Effector memory CD4-positive, alpha-beta T cell (primary cell): ENCODE data around the gene HECTD4.
A peak's percentile ranks its signal among the peaks of the same experiment; 100 is the strongest.
"Not testable (repeated sequence)": the region's sequence is repeated elsewhere in the genome, so short reads cannot be mapped to it uniquely, and the experiment has no call there.

Experiments
- DNase-seq, 3 donors: peaks; one replicate each; pipeline ENCODE4 v3.0.0-alpha.2; 2020
- H3K27ac ChIP-seq: 2 replicates; pipeline ENCODE4 v1.7.0; 2013; ENCODE audit warnings: mild to moderate bottlenecking, low read length, moderate library complexity; ENCODE audit not compliant: insufficient read depth, poor library complexity, severe bottlenecking
- H3K27me3 ChIP-seq: replicated peaks from 2 replicates; pipeline ENCODE4 v1.7.0; 2013; ENCODE audit warnings: mild to moderate bottlenecking, low read length; ENCODE audit not compliant: insufficient read depth, control insufficient read depth, poor library complexity, severe bottlenecking
- H3K36me3 ChIP-seq: 2 replicates; pipeline ENCODE4 v1.7.0; 2013; ENCODE audit warnings: mild to moderate bottlenecking, low read length, moderate library complexity; ENCODE audit not compliant: control insufficient read depth, insufficient read depth
- H3K4me1 ChIP-seq: 2 replicates; pipeline ENCODE4 v1.7.0; 2013; ENCODE audit warnings: low read length, mild to moderate bottlenecking; ENCODE audit not compliant: control insufficient read depth, insufficient read depth, poor library complexity, severe bottlenecking
- H3K4me3 ChIP-seq: 2 replicates; pipeline ENCODE4 v1.7.0; 2013; ENCODE audit warnings: low read length, low read depth, mild to moderate bottlenecking; ENCODE audit not compliant: insufficient read depth, poor library complexity, severe bottlenecking
- H3K9me3 ChIP-seq: 2 replicates; pipeline ENCODE4 v1.7.0; 2013; ENCODE audit warnings: mild to moderate bottlenecking, low read length, moderate library complexity; ENCODE audit not compliant: control insufficient read depth

HECTD4 gene

GRCh38 chr12:112420740-112421139 lies 38.5 kb upstream of the HECTD4 start:
- Histone ChIP-seq H3K4me1 (peaks cover 9% of the 10 kb centered on the region), H3K36me3 (no peaks in the 10 kb centered on the region), H3K27me3 (no peaks in the 10 kb centered on the region), H3K4me3 (no peak overlapping the region), H3K27ac (no peak overlapping the region), H3K9me3 (no peaks in the 10 kb centered on the region)
- no peak for DNase-seq

GRCh38 chr12:112419297-112420133 lies 37.3 kb upstream of the HECTD4 start:
- peak in 2 of 3 donors; percentile 2 to 35 for DNase-seq
- H3K27me3 ChIP-seq: no peaks in the 10 kb centered on the region
- H3K36me3 ChIP-seq: no peaks in the 10 kb centered on the region
- H3K4me1 ChIP-seq: peaks cover 9% of the 10 kb centered on the region
- H3K27ac ChIP-seq: peak overlapping the region; percentile 95
- no peaks in the 10 kb centered on the region for H3K9me3 ChIP-seq
- peak overlapping the region; percentile 91 for H3K4me3 ChIP-seq

DNA sequence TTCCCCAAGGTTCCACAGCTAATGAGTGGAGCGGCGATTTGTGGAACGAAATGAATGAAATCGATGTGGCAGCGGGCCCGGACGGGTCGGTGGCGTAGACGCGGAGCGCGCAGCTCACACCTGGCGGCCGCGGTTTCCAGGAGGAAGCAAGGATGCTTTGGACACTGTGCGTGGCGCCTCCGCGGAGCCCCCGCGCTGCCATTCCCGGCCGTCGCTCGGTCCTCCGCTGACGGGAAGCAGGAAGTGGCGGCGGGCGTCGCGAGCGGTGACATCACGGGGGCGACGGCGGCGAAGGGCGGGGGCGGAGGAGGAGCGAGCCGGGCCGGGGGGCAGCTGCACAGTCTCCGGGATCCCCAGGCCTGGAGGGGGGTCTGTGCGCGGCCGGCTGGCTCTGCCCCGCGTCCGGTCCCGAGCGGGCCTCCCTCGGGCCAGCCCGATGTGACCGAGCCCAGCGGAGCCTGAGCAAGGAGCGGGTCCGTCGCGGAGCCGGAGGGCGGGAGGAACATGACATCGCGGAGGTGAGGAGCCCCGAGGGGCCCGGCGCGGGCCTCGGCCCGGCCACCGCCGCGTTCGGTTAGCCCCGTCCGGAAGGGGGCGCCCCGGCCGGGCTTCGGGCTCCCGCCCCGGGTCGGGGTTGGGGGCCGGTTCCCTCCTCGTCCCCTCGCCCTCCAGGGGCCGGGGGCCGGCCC lies 36.5 kb upstream of the HECTD4 start, which contains the start of gene PTPN11:
TSS of gene PTPN11 (plus strand) at position 340 of the 689 bp plus-strand sequence. CDS start at position 505, 165 bp downstream.
- Histone ChIP-seq H3K9me3 (no peaks in the 10 kb centered on the region), H3K27me3 (no peaks in the 10 kb centered on the region), H3K4me1 (peaks cover 9% of the 10 kb centered on the region), H3K27ac (peak within 1 kb of the TSS; percentile 95), H3K36me3 (no peaks in the 10 kb centered on the region), H3K4me3 (peak within 1 kb of the TSS; percentile 91)
- peak; percentile 78 to 85 (median 82) for DNase-seq

DNA sequence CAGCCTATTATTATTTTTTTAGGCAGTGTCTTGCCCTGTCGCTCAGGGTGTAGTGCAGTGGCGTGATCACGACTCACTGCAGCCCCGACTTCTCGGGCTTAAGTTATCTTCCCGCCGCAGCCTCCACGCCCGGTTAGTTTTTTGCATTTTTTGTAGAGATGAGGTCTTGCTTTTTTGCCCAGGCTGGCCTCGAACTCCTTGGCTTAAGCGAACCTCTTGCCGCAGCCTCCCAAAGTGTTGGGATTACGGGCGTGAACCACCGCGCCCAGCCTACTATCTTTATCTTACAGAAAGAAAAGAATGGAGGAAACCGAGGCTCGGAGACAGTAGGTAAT lies 36.0 kb upstream of the HECTD4 start:
- DNase-seq: no peak
- H3K9me3 ChIP-seq: no peaks in the 10 kb centered on the region
- no peaks in the 10 kb centered on the region for H3K36me3 ChIP-seq
- H3K4me3 ChIP-seq: peak overlapping the region; percentile 91
- no peaks in the 10 kb centered on the region for H3K27me3 ChIP-seq
- H3K27ac ChIP-seq: peak overlapping the region; percentile 95
- peaks cover 9% of the 10 kb centered on the region for H3K4me1 ChIP-seq

- not testable (repeated sequence) for H3K9me3 ChIP-seq, H3K36me3 ChIP-seq, H3K27ac ChIP-seq, H3K4me3 ChIP-seq, H3K4me1 ChIP-seq, DNase-seq, H3K27me3 ChIP-seq
Observed at GRCh38 chr12:112415457-112415856, 33.2 kb upstream of the HECTD4 start.

DNA sequence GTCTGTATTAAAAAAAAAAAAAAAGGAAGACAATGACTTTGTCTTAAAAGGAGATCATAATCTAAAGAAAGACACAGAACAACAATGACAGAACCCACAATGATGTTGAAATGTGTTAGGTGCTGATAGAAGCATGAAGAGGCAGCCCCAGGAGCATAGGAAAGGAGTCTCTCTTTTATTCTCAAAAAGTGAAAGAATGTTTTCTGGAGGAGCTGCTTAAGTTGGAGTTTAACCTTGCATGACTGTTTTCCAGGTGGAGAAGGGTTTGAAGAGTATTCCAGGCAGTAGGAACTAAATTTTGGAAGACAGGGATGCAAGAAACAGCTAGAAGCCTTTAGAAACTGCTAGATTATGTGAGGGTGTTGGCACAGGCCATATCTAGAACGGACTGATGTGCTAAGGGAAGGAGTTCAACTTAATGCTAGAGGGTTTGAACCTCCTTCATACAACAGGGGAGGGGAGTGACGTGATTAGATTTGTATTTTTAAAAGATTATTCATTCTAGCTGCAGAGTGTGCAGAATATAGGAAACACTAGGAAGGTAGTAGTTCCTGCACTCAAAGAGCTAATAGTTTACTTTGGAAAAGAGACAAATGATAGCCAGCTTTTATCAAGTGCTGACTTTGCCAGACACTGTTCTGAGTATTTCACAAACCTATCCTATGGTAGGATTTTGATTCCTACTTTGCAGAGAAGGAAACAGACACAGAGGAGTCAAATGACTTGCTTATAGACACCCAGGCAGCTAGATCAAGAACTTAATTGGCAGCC lies 31.8 kb upstream of the HECTD4 start:
- no peak for DNase-seq
- no peak overlapping the region for H3K27ac ChIP-seq

GRCh38 chr12:112409906-112410244 lies 27.6 kb upstream of the HECTD4 start:
- H3K4me3 ChIP-seq: no peak overlapping the region
- no peaks in the 10 kb centered on the region for H3K27me3 ChIP-seq
- peaks cover 8% of the 10 kb centered on the region for H3K4me1 ChIP-seq
- H3K9me3 ChIP-seq: no peaks in the 10 kb centered on the region
- peak overlapping the region; percentile 90 for H3K27ac ChIP-seq
- peaks cover 26% of the 10 kb centered on the region for H3K36me3 ChIP-seq
- no peak for DNase-seq

More for the DNA sequence above, 31.8 kb upstream of the HECTD4 start:
- no peaks in the 10 kb centered on the region for H3K36me3 ChIP-seq
- H3K4me3 ChIP-seq: no peak overlapping the region
- H3K9me3 ChIP-seq: no peaks in the 10 kb centered on the region
- no peaks in the 10 kb centered on the region for H3K27me3 ChIP-seq
- no peaks in the 10 kb centered on the region for H3K4me1 ChIP-seq

DNA sequence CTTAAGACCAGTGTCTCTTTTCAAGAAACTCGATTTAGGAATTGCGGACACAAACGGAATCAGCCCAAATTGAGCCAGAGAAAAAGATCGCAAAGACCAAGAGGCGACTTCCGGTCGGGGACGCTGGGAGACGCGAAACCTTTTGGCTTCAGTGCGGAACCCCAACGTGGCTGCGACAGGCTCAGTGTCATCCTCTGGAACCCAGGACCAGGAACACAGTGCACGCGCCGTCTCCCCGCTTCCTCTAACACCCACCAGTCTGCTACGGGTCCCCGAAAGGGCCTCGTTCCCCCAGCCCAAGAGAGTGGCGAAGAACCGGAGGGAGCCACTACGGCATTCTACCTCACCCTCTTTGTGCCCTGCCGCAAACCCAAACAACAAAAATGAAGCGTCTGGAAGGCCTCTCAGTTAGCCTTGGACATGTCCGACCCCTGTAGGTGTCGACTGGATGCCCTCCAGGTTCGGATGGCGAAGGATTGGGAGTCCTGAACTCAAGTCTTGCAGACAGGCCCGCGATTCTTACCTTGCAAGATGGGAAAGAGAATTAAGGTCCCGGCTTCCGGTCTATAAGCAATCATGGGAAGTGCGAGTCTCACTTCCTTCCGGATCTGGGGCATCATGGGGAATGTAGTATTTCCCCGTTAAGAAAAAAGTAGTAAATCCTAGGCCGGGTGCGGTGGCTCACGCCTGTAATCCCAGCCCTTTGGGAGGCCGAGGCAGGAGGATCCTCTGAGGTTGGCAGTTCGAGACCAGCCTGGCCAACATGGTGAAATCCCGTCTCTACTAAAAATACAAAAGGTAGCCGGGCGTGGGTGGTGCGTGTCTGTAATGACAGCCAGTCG lies 27.1 kb upstream of the HECTD4 start, which contains the start of gene RPL6:
TSS of gene RPL6 (minus strand) at position 542 of the 842 bp plus-strand sequence. CDS start 949 bp downstream, outside the sequence.
- Histone ChIP-seq H3K4me1 (peaks cover 8% of the 10 kb centered on the region), H3K27me3 (no peaks in the 10 kb centered on the region), H3K27ac (peak within 1 kb of the TSS; percentile 90), H3K4me3 (peak within 1 kb of the TSS; percentile 89), H3K36me3 (peaks cover 32% of the 10 kb centered on the region), H3K9me3 (no peaks in the 10 kb centered on the region)
- peak; percentile 55 to 73 (median 63) for DNase-seq

DNA sequence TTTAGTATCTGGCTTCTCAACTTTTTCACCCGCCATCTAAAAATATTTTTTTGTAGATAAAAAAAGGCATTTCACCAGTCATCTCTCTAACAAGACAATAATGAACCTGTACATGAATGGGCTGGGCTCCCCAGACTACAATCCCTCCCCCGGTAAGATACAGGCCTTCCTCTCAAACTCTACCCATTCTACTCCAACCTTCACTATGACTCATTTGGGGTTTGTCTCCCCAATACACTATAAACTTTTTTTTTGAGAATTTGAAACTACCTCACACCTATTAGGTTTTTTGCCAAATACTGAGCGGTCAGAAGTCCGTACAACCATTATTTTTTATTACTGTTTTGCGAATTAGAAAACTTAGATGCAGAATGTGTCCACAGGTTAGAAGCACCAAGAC lies 26.4 kb upstream of the HECTD4 start:
- Histone ChIP-seq H3K27ac (peak overlapping the region; percentile 90), H3K36me3 (peaks cover 36% of the 10 kb centered on the region), H3K27me3 (no peaks in the 10 kb centered on the region), H3K4me1 (peaks cover 8% of the 10 kb centered on the region), H3K4me3 (peak overlapping the region; percentile 89), H3K9me3 (no peaks in the 10 kb centered on the region)
- DNase-seq: peak in 1 of 3 donors; percentile 11
